Neural cell (in vitro differentiated cells): ENCODE data around the gene ERICH6B. TPM values are rescaled to one million over a fixed set of nuclear protein-coding genes. Genes with fewer than 3 reads are reported as not detected.
"Not testable (repeated sequence)": the region's sequence is repeated elsewhere in the genome, so short reads cannot be mapped to it uniquely, and the experiment has no call there.

Experiments
- H2AFZ ChIP-seq: fragments of 200-600, 300-800 bp; sonication (generic), shearing (Covaris generic); 2 replicates; pipeline ENCODE4 v1.6.0; 2014; ENCODE audit warnings: low read depth, mild to moderate bottlenecking, antibody characterized with exemption, low read length, moderate library complexity
- H3F3A ChIP-seq: fragments of 200-600 bp; shearing (Covaris generic); 2 replicates; pipeline ENCODE4 v1.6.1; 2016; ENCODE audit warnings: mild to moderate bottlenecking, moderate library complexity, mixed read lengths, antibody characterized with exemption, low read length; ENCODE audit not compliant: insufficient read depth, poor library complexity, severe bottlenecking
- H3K27ac ChIP-seq: fragments of 200-600, 300-800 bp; sonication (generic), shearing (Covaris generic); 2 replicates; pipeline ENCODE4 v1.5.1; 2014; ENCODE audit warnings: mild to moderate bottlenecking, low read length, moderate library complexity
- H3K27me3 ChIP-seq: fragments of 300-800, 200-600 bp; sonication (generic), shearing (Covaris generic); 2 replicates; pipeline ENCODE4 v1.6.0; 2014; ENCODE audit warnings: mild to moderate bottlenecking, low read depth, low read length, moderate library complexity; ENCODE audit not compliant: insufficient read depth
- H3K36me3 ChIP-seq: fragments of 300-800, 200-600 bp; sonication (generic), shearing (Covaris generic); 2 replicates; pipeline ENCODE4 v1.5.1; 2014; ENCODE audit warnings: mild to moderate bottlenecking, antibody characterized with exemption, low read length, moderate library complexity; ENCODE audit not compliant: insufficient read depth
- H3K4me2 ChIP-seq: fragments of 300-800, 200-600 bp; sonication (generic), shearing (Covaris generic); 2 replicates; pipeline ENCODE4 v1.6.0; 2014; ENCODE audit warnings: mild to moderate bottlenecking, low read length
- H3K4me3 ChIP-seq: fragments of 300-800, 200-600 bp; sonication (generic), shearing (Covaris generic); 2 replicates; pipeline ENCODE4 v1.5.1; 2014; ENCODE audit warnings: mild to moderate bottlenecking, low read length, moderate library complexity
- H3K79me2 ChIP-seq: fragments of 200-600 bp; shearing (Covaris generic); replicated peaks from 2 replicates; pipeline ENCODE4 v1.6.0; 2014; ENCODE audit warnings: mild to moderate bottlenecking, low read length, moderate library complexity; ENCODE audit not compliant: insufficient read depth
- H3K9ac ChIP-seq: fragments of 300-800, 200-600 bp; sonication (generic), shearing (Covaris generic); 2 replicates; pipeline ENCODE4 v1.6.1; 2016; ENCODE audit warnings: mild to moderate bottlenecking, low read length, mixed read lengths
- H3K9me2 ChIP-seq: fragments of 200-600 bp; shearing (Covaris generic); 2 replicates; pipeline ENCODE4 v1.6.1; 2016; ENCODE audit warnings: mild to moderate bottlenecking, low read length, mixed read lengths; ENCODE audit not compliant: insufficient read depth
- H3K9me3 ChIP-seq: fragments of 200-600, 300-800 bp; sonication (generic), shearing (Covaris generic); 2 replicates; pipeline ENCODE4 v1.6.1; 2016; ENCODE audit warnings: mild to moderate bottlenecking, mixed run types, low read length, moderate library complexity, mixed read lengths
- H4K20me1 ChIP-seq: fragments of 200-600 bp; shearing (Covaris generic); 2 replicates; pipeline ENCODE4 v1.6.1; 2016; ENCODE audit warnings: mild to moderate bottlenecking, mixed run types; ENCODE audit not compliant: insufficient read depth
- EP300 ChIP-seq: fragments of 450-650 bp; conservative IDR thresholded peaks from 2 replicates; pipeline ENCODE4 v1.6.1; 2014; ENCODE audit warnings: antibody characterized with exemption, mild to moderate bottlenecking, moderate library complexity; ENCODE audit not compliant: poor library complexity, severe bottlenecking
- EZH2 ChIP-seq: fragments of 200-600, 300-800 bp; shearing (Covaris generic), sonication (generic); IDR thresholded peaks from 2 replicates; pipeline ENCODE4 v1.6.1; 2014; ENCODE audit warnings: antibody characterized with exemption, low read length, borderline replicate concordance, mild to moderate bottlenecking; ENCODE audit not compliant: insufficient read depth, poor library complexity, severe bottlenecking
- MXI1 ChIP-seq: fragments of 450-650 bp; conservative IDR thresholded peaks from 2 replicates; pipeline ENCODE4 v1.6.1; 2014; ENCODE audit warnings: antibody characterized with exemption, mild to moderate bottlenecking; ENCODE audit not compliant: poor library complexity, severe bottlenecking
- POLR2AphosphoS5 ChIP-seq: IDR thresholded peaks from 2 replicates; pipeline ENCODE4 v1.6.1; 2012
- RAD21 ChIP-seq: fragments of 450-650 bp; conservative IDR thresholded peaks from 2 replicates; pipeline ENCODE4 v1.6.1; 2014; ENCODE audit warnings: antibody characterized with exemption, mild to moderate bottlenecking, moderate library complexity
- SMC3 ChIP-seq: fragments of 450-650 bp; conservative IDR thresholded peaks from 2 replicates; pipeline ENCODE4 v1.6.1; 2014; ENCODE audit warnings: antibody characterized with exemption, mild to moderate bottlenecking, moderate library complexity; ENCODE audit not compliant: poor library complexity
- TAF1 ChIP-seq: IDR thresholded peaks from 2 replicates; pipeline ENCODE4 v1.6.1; 2012; ENCODE audit warnings: low read depth
- polyA plus RNA-seq: library from polyadenylated mRNA; depleted of rRNA; stranded (reverse); fragments of >200 nt; gene quantifications from 2 replicates; pipeline ENCODE4 v1.2.3, GENCODE V29; 2014
- TF ChIP-seq, protein P1 (sequence below): IDR thresholded peaks from 2 replicates; pipeline ENCODE4 v1.6.1; 2012; ENCODE audit warnings: borderline replicate concordance
- TF ChIP-seq, protein P2 (sequence below): fragments of 450-650 bp; IDR thresholded peaks from 2 replicates; pipeline ENCODE4 v1.5.1; 2014; ENCODE audit warnings: antibody characterized with exemption, mild to moderate bottlenecking, moderate library complexity; ENCODE audit not compliant: poor library complexity, severe bottlenecking

The ERICH6B gene
- polyA plus RNA-seq, 1 donor from 2014 or later: not detected

- not testable (repeated sequence) for H3F3A ChIP-seq, H3K27me3 ChIP-seq, H3K9ac ChIP-seq, H3K9me3 ChIP-seq, H3K9me2 ChIP-seq, H4K20me1 ChIP-seq, H3K4me2 ChIP-seq, H3K27ac ChIP-seq, H3K4me3 ChIP-seq, H2AFZ ChIP-seq, H3K36me3 ChIP-seq, H3K79me2 ChIP-seq
Observed at GRCh38 chr13:45660458-45660857, 44.9 kb upstream of the ERICH6B start.

DNA sequence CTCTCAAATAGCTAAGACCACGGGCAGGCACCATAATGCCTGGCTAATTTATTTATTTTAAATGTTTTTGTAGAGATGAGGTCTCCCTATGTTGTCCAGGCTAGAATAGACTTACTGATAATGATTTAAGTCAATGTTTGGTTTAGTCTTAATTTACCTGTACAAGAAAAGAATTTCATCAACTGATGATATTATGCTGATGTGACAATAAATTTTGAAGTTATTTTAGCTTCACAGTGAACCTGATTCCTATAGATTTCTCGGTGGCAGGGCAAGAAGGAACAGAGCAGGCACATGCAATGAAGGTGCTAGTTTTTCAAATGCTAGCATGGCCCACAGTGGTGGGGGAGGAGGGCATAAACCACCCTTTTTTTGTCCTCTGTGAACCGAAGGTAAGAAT lies 44.0 kb upstream of the ERICH6B start:
- no peak overlapping the region for H3K27ac ChIP-seq
- H3K9me3 ChIP-seq: no peaks in the 10 kb centered on the region
- TF ChIP-seq SMC3 (no peak), MXI1 (no peak), EZH2 (no peak), EP300 (no peak), RAD21 (no peak), TAF1 (no peak), POLR2AphosphoS5 (no peak)
- TF ChIP-seq, protein P1, sequence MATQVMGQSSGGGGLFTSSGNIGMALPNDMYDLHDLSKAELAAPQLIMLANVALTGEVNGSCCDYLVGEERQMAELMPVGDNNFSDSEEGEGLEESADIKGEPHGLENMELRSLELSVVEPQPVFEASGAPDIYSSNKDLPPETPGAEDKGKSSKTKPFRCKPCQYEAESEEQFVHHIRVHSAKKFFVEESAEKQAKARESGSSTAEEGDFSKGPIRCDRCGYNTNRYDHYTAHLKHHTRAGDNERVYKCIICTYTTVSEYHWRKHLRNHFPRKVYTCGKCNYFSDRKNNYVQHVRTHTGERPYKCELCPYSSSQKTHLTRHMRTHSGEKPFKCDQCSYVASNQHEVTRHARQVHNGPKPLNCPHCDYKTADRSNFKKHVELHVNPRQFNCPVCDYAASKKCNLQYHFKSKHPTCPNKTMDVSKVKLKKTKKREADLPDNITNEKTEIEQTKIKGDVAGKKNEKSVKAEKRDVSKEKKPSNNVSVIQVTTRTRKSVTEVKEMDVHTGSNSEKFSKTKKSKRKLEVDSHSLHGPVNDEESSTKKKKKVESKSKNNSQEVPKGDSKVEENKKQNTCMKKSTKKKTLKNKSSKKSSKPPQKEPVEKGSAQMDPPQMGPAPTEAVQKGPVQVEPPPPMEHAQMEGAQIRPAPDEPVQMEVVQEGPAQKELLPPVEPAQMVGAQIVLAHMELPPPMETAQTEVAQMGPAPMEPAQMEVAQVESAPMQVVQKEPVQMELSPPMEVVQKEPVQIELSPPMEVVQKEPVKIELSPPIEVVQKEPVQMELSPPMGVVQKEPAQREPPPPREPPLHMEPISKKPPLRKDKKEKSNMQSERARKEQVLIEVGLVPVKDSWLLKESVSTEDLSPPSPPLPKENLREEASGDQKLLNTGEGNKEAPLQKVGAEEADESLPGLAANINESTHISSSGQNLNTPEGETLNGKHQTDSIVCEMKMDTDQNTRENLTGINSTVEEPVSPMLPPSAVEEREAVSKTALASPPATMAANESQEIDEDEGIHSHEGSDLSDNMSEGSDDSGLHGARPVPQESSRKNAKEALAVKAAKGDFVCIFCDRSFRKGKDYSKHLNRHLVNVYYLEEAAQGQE: no peak
- TF ChIP-seq, protein P2, sequence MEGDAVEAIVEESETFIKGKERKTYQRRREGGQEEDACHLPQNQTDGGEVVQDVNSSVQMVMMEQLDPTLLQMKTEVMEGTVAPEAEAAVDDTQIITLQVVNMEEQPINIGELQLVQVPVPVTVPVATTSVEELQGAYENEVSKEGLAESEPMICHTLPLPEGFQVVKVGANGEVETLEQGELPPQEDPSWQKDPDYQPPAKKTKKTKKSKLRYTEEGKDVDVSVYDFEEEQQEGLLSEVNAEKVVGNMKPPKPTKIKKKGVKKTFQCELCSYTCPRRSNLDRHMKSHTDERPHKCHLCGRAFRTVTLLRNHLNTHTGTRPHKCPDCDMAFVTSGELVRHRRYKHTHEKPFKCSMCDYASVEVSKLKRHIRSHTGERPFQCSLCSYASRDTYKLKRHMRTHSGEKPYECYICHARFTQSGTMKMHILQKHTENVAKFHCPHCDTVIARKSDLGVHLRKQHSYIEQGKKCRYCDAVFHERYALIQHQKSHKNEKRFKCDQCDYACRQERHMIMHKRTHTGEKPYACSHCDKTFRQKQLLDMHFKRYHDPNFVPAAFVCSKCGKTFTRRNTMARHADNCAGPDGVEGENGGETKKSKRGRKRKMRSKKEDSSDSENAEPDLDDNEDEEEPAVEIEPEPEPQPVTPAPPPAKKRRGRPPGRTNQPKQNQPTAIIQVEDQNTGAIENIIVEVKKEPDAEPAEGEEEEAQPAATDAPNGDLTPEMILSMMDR: no peak
- no peak overlapping the region for H2AFZ ChIP-seq
- H3K9me2 ChIP-seq: no peaks in the 10 kb centered on the region
- no peaks in the 10 kb centered on the region for H3K79me2 ChIP-seq
- no peak overlapping the region for H3K4me2 ChIP-seq
- no peak overlapping the region for H3K9ac ChIP-seq
- H3K4me3 ChIP-seq: no peak overlapping the region
- H3F3A ChIP-seq: peaks cover 6% of the 10 kb centered on the region
- no peaks in the 10 kb centered on the region for H3K27me3 ChIP-seq
- H4K20me1 ChIP-seq: no peaks in the 10 kb centered on the region
- H3K36me3 ChIP-seq: no peaks in the 10 kb centered on the region

- H2AFZ ChIP-seq: no peak overlapping the region
- no peaks in the 10 kb centered on the region for H3K36me3 ChIP-seq
- H3K27me3 ChIP-seq: no peaks in the 10 kb centered on the region
- peaks cover 6% of the 10 kb centered on the region for H3F3A ChIP-seq
- no peak overlapping the region for H3K27ac ChIP-seq
- no peak overlapping the region for H3K9ac ChIP-seq
- H3K9me2 ChIP-seq: no peaks in the 10 kb centered on the region
- no peaks in the 10 kb centered on the region for H3K79me2 ChIP-seq
- H3K4me3 ChIP-seq: no peak overlapping the region
- TF ChIP-seq MXI1 (no peak), EZH2 (no peak), POLR2AphosphoS5 (no peak), TAF1 (no peak), EP300 (no peak), RAD21 (no peak), SMC3 (no peak)
- TF ChIP-seq, protein P2: no peak
- TF ChIP-seq, protein P1: no peak
- no peaks in the 10 kb centered on the region for H4K20me1 ChIP-seq
- H3K4me2 ChIP-seq: no peak overlapping the region
- H3K9me3 ChIP-seq: no peaks in the 10 kb centered on the region
Observed at GRCh38 chr13:45658586-45659235, 43.2 kb upstream of the ERICH6B start.
